Osteocyte (in vitro differentiated cells): Measurements from ENCODE around the gene NEK7. TPM values are rescaled to one million over a fixed set of nuclear protein-coding genes. Genes with fewer than 3 reads are reported as not detected.

Experiments
- DNase-seq: peaks from one replicate; pipeline ENCODE4 v3.0.0; 2021; ENCODE audit warnings: mixed read lengths; ENCODE audit not compliant: unreplicated experiment; ENCODE audit errors: extremely low spot score
- H3K27ac Mint-ChIP-seq: one replicate; pipeline ENCODE4 v1.8.0; 2021; ENCODE audit warnings: mild to moderate bottlenecking, mixed read lengths; ENCODE audit not compliant: unreplicated experiment
- H3K27me3 Mint-ChIP-seq: one replicate; pipeline ENCODE4 v1.8.0; 2021; ENCODE audit warnings: mixed read lengths; ENCODE audit not compliant: unreplicated experiment
- H3K36me3 Mint-ChIP-seq: one replicate; pipeline ENCODE4 v1.8.0; 2021; ENCODE audit warnings: mixed read lengths; ENCODE audit not compliant: unreplicated experiment
- H3K4me1 Mint-ChIP-seq: one replicate; pipeline ENCODE4 v1.8.0; 2021; ENCODE audit warnings: mixed read lengths; ENCODE audit not compliant: unreplicated experiment
- H3K4me3 Mint-ChIP-seq: one replicate; pipeline ENCODE4 v1.8.0; 2021; ENCODE audit warnings: mild to moderate bottlenecking, moderate library complexity, mixed read lengths; ENCODE audit not compliant: unreplicated experiment
- H3K9me3 Mint-ChIP-seq: one replicate; pipeline ENCODE4 v1.8.0; 2021; ENCODE audit warnings: mixed read lengths; ENCODE audit not compliant: unreplicated experiment
- CTCF ChIP-seq: fragments of 200-600 bp; sonication (generic); IDR thresholded peaks from 2 replicates; pipeline ENCODE4 v1.5.0; 2021; ENCODE audit warnings: antibody characterized with exemption, mild to moderate bottlenecking, moderate library complexity
- total RNA-seq: library from RNA; stranded (reverse); gene quantifications from 2 replicates; pipeline ENCODE4 v1.2.1, GENCODE V29; 2021

Gene NEK7
- total RNA-seq, 1 donor from 2014 or later = 61.6 TPM

GRCh38 chr1:198245379-198245778 is 88.6 kb downstream of the NEK7 start:
- Mint-ChIP-seq H3K9me3 (no peaks in the 10 kb centered on the region), H3K4me3 (no peak overlapping the region), H3K27me3 (no peaks in the 10 kb centered on the region), H3K27ac (no peak overlapping the region), H3K36me3 (peaks cover 6% of the 10 kb centered on the region), H3K4me1 (peaks cover 8% of the 10 kb centered on the region)
- no peak for TF ChIP-seq CTCF
- no peak for DNase-seq

GRCh38 chr1:198246337-198246736 is 89.5 kb downstream of the NEK7 start:
- DNase-seq = no peak
- Mint-ChIP-seq H3K4me1 (peaks cover 4% of the 10 kb centered on the region), H3K36me3 (peaks cover 6% of the 10 kb centered on the region), H3K27me3 (no peaks in the 10 kb centered on the region), H3K9me3 (no peaks in the 10 kb centered on the region), H3K27ac (no peak overlapping the region), H3K4me3 (no peak overlapping the region)
- no peak for TF ChIP-seq CTCF

DNA sequence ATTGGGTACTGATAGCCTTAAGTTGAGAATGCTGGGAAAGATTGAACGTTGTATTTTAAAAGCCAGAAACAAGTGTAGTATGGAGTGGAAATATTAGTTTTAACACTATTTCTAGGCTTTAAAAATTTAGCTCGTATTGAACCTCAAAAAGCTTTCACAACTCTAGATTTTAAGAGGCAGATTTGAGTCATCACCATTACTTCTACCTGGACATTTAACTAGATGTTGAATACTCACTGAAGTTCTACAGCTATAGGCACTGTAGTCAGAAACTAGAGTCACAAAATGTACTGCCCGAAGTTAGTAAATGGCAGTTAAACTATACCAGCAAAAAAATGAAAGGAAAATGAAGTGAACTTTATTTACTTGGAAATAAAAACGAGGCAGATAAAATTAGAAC is 96.5 kb downstream of the NEK7 start:
- Mint-ChIP-seq H3K36me3 (peaks cover 6% of the 10 kb centered on the region), H3K9me3 (peaks cover 6% of the 10 kb centered on the region), H3K27me3 (no peaks in the 10 kb centered on the region), H3K4me1 (peaks cover 43% of the 10 kb centered on the region), H3K4me3 (no peak overlapping the region), H3K27ac (no peak overlapping the region)
- TF ChIP-seq CTCF = no peak
- DNase-seq = no peak

- H3K9me3 Mint-ChIP-seq = peaks cover 6% of the 10 kb centered on the region
- H3K36me3 Mint-ChIP-seq = peaks cover 6% of the 10 kb centered on the region
- H3K4me1 Mint-ChIP-seq = peaks cover 47% of the 10 kb centered on the region
- no peak for DNase-seq
- no peak overlapping the region for H3K4me3 Mint-ChIP-seq
- no peak for TF ChIP-seq CTCF
- H3K27ac Mint-ChIP-seq = peak overlapping the region; percentile 80
- H3K27me3 Mint-ChIP-seq = no peaks in the 10 kb centered on the region
Observed at GRCh38 chr1:198253668-198254067, 96.9 kb downstream of the NEK7 start.

DNA sequence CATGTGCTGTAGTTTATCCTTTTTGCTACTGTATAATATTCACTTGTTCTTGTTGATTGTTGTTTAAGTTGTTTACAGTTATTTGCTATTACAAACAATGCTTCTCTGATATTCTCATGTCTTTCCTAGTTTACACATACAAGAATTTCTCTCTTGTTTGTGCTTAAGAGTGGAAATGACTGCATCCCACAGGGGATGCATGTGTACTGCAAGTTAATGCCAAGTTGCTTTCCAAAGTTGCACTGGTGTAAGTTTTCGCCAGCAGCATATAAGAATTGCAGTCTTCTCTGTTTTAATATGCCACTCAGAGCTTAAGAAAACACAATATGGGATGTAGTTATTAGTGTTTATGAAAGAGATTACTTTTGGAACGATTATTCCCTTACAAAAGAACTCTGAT is 97.7 kb downstream of the NEK7 start:
- Mint-ChIP-seq H3K27me3 (no peaks in the 10 kb centered on the region), H3K4me1 (peaks cover 54% of the 10 kb centered on the region), H3K27ac (peak overlapping the region; percentile 16), H3K36me3 (peaks cover 6% of the 10 kb centered on the region), H3K4me3 (no peak overlapping the region), H3K9me3 (peaks cover 6% of the 10 kb centered on the region)
- peak; percentile 40 for TF ChIP-seq CTCF
- no peak for DNase-seq
